ENCODE measurements around the gene SLC2A11. TPM values are rescaled to one million over a fixed set of nuclear protein-coding genes. Genes with fewer than 3 reads are reported as not detected.

The SLC2A11 gene
- total and polyA plus RNA-seq, 10 of the 15 experiments (the other 5 are each of a cell fraction or from before 2014, with no cell fraction given): 0.98 to 18.3 (median 8.6) TPM

GRCh38 chr22:23841292-23841691 is 16.4 kb upstream of the SLC2A11 start:
- BruUV-seq (replicated peaks): no TSS peak
- peaks cover 48% of the 10 kb centered on the region for H3K4me1 ChIP-seq (ENCODE audit: control insufficient read depth, insufficient read depth, low read length)
- intact Hi-C loops (cut with micrococcal nuclease; ENCODE audit: unreplicated experiment): no loop called here
- ChIA-PET POLR2A (no interaction called here), RAD21 (ENCODE audit: unreplicated experiment) (no interaction called here), SMC1A (ENCODE audit: uncharacterized antibody, unreplicated experiment) (no interaction called here), CTCF (no interaction called here)
- no peak for ATAC-seq
- no peak for DNase-seq (ENCODE audit: low read depth, low spot score)
- peaks cover 0 to 5% of the 10 kb centered on the region in 2 experiments; a peak in 2 of 4 replicates for H3K36me3 ChIP-seq (ENCODE audit: control insufficient read depth in 2 of 2, insufficient read depth in 2 of 2, low read length in 1 of 2)
- H4K20me1 ChIP-seq (ENCODE audit: control insufficient read depth, insufficient read depth): no peaks in the 10 kb centered on the region
- TF ChIP-seq ETV6 (conservative IDR thresholded peaks at IDR 0.05 in 1 of 2, IDR thresholded peaks at IDR 0.05 in 1 of 2; ENCODE audit: borderline replicate concordance in 1 of 2, low read depth in 1 of 2): no peak
- TF ChIP-seq RFX5 (IDR thresholded peaks at IDR 0.05; ENCODE audit: low read depth, low read length): no peak
- no peak for TF ChIP-seq IRF4 (IDR thresholded peaks at IDR 0.05; ENCODE audit: low read depth, low read length)
- TF ChIP-seq PML (IDR thresholded peaks at IDR 0.05; ENCODE audit: low read length): no peak
- no peak for TF ChIP-seq BCLAF1 (IDR thresholded peaks at IDR 0.05)
- TF ChIP-seq, protein P1, sequence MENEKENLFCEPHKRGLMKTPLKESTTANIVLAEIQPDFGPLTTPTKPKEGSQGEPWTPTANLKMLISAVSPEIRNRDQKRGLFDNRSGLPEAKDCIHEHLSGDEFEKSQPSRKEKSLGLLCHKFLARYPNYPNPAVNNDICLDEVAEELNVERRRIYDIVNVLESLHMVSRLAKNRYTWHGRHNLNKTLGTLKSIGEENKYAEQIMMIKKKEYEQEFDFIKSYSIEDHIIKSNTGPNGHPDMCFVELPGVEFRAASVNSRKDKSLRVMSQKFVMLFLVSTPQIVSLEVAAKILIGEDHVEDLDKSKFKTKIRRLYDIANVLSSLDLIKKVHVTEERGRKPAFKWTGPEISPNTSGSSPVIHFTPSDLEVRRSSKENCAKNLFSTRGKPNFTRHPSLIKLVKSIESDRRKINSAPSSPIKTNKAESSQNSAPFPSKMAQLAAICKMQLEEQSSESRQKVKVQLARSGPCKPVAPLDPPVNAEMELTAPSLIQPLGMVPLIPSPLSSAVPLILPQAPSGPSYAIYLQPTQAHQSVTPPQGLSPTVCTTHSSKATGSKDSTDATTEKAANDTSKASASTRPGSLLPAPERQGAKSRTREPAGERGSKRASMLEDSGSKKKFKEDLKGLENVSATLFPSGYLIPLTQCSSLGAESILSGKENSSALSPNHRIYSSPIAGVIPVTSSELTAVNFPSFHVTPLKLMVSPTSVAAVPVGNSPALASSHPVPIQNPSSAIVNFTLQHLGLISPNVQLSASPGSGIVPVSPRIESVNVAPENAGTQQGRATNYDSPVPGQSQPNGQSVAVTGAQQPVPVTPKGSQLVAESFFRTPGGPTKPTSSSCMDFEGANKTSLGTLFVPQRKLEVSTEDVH (IDR thresholded peaks at IDR 0.05; ENCODE audit: low read depth, partially characterized antibody): no peak
- TF ChIP-seq MTA3 (IDR thresholded peaks at IDR 0.05; ENCODE audit: borderline replicate concordance, low read length): no peak
- no peak for TF ChIP-seq SMARCA5 (IDR thresholded peaks at IDR 0.05)
- no peak for TF ChIP-seq ZBTB40 (IDR thresholded peaks at IDR 0.05; ENCODE audit: borderline replicate concordance)
- in situ Hi-C loops (cut with MboI): no loop called here
- H3K79me2 ChIP-seq (ENCODE audit: control insufficient read depth, insufficient read depth, low read length): no peaks in the 10 kb centered on the region; the same call in 1 of the 2 replicates
- H3K9me3 ChIP-seq (replicated peaks; ENCODE audit: control insufficient read depth, insufficient read depth, low read length): no peaks in the 10 kb centered on the region
- H3K4me2 ChIP-seq (ENCODE audit: control insufficient read depth, insufficient read depth): no peak overlapping the region
- H2AFZ ChIP-seq (ENCODE audit: control insufficient read depth, low read depth, low read length): no peak overlapping the region
- no peaks in the 10 kb centered on the region for H3K27me3 ChIP-seq (replicated peaks in 1 of 2; ENCODE audit: control insufficient read depth in 2 of 2, insufficient read depth in 2 of 2, low read length in 1 of 2)
- H3K4me3 ChIP-seq: no peak overlapping the region
- FAIRE-seq: no peak
- 78% methylated on average over 5 of the region's 5 CpGs for WGBS (ENCODE audit: insufficient coverage, insufficient replicate concordance, low lambda C conversion rate, missing lambda C conversion rate)
- H3K9ac ChIP-seq (ENCODE audit: control insufficient read depth, insufficient read depth, low read length): no peak overlapping the region
- no peak overlapping the region for H3K27ac ChIP-seq (ENCODE audit: control insufficient read depth, insufficient read depth)

Measured in GM12878 (cell line).